ENCODE data around the gene TNNT3.

TNNT3 gene

DNA sequence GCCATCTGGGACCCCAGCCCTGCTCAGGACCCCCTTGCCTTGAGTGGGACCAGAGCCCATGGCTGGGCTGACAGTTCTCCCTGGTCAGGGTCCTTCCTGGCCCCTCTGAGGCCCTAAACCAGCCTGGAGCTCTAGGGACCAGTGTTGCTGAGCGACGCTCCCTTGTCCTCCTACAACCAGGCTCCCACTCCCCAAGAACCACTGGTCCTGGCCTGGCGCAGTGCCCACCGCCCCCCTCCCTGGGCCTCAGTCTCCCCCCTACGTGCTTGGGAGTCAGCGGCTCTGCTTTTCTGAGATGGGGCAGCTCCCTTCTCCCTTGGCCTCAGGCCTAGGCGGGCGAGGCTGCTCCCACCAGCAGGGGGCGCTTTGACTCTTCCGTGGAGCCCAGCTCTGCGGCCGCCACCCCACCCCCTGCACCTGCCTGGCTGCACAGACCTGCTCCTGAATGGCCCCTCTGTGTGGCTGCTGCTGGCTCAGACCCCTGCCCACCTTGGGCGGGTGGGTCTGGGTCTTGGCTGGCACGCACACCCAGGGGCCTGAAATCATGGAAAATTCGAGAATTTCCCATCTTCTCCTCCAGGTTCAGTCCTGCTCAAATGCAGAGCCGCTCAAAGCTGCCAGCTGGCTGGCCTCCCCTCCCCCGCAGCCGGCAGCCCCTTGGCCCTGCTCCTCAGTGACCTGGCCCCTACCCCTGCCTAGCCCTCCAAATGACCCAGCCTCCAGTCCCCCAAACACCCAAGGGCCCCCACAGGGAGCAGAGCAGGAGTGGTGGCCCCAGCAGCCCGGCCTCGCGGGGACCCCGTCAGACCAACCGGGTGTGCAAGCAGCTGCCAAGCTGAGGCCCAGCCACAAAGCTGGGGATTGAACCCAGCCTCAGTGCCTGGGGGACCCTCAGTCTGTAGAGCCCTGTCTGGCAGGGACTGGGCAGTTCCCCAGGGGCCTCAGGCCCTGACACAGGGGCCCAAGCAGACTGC is 37.0 kb upstream of the TNNT3 start:
- TF ChIP-seq TAF1 (IDR thresholded peaks at IDR 0.05; ENCODE audit: low read depth), result no peak
- peak; percentile 57; the same call in 1 of the 2 replicates for TF ChIP-seq YY1 (IDR thresholded peaks at IDR 0.05; ENCODE audit: low read depth)
- TF ChIP-seq RAD21 (IDR thresholded peaks at IDR 0.05; ENCODE audit: low read depth), result peak; percentile 92
- no peak for TF ChIP-seq EP300 (IDR thresholded peaks at IDR 0.05; ENCODE audit: borderline replicate concordance)
- no peak for TF ChIP-seq TEAD4 (IDR thresholded peaks at IDR 0.05)
- TF ChIP-seq TCF12 (IDR thresholded peaks at IDR 0.05; ENCODE audit: low read depth), result no peak
- TF ChIP-seq, protein P1, sequence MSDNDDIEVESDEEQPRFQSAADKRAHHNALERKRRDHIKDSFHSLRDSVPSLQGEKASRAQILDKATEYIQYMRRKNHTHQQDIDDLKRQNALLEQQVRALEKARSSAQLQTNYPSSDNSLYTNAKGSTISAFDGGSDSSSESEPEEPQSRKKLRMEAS (IDR thresholded peaks at IDR 0.05), result peak; percentile 16; the same call in 1 of the 2 replicates
- peak; percentile 25; the same call in 1 of the 2 replicates for TF ChIP-seq NFIC (IDR thresholded peaks at IDR 0.05)

DNA sequence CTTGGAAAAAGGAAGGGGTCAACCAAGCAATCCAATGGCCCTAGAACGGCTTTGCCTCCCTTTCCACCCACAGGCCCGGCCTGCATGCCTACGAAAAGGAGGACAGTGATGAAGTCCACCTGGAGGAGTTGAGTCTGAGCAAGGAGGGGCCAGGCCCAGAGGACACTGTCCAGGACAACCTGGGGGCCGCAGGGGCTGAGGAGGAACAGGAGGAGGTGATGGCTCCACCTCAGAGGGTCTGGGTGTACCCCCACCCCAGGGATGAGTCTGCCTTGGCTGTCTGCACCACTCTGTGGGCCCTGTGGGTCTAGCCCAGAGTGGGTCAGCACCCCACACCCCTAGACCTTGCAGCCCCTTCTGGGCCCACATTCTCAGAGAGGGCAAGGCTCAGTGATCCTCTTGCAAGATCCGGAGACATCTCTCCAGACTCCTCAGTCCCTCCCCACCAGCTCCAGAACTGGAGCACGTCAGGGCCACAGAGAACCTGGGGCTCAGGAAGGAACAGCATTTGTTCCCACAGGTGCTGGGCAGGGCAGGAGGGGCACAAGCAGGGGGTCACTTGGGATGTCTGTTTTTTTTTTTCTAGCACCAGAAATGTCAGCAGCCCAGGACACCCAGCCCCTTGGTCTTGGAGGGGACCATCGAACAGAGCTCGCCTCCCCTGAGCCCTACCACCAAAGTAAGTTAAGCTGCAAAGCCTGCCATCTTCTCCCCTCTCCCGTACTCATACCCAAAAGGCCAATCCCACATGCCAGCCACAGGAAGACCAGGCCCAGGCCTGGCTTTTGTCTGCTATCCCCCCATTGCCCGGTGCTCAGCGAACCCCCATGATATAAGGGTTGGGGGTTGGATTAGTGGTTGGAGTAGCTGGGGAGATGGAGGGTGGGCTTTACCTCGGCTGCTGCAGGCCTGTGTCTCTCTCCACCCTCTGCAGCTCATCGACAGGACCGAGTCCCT is 35.9 kb upstream of the TNNT3 start:
- TF ChIP-seq TEAD4 (IDR thresholded peaks at IDR 0.05), result no peak
- no peak for TF ChIP-seq CREB1 (IDR thresholded peaks at IDR 0.05; ENCODE audit: low read depth)
- no peak for TF ChIP-seq TAF1 (IDR thresholded peaks at IDR 0.05; ENCODE audit: low read depth)
- TF ChIP-seq YY1 (IDR thresholded peaks at IDR 0.05; ENCODE audit: low read depth), result no peak
- no peak for TF ChIP-seq EGR1 (IDR thresholded peaks at IDR 0.05)
- TF ChIP-seq, protein P2, sequence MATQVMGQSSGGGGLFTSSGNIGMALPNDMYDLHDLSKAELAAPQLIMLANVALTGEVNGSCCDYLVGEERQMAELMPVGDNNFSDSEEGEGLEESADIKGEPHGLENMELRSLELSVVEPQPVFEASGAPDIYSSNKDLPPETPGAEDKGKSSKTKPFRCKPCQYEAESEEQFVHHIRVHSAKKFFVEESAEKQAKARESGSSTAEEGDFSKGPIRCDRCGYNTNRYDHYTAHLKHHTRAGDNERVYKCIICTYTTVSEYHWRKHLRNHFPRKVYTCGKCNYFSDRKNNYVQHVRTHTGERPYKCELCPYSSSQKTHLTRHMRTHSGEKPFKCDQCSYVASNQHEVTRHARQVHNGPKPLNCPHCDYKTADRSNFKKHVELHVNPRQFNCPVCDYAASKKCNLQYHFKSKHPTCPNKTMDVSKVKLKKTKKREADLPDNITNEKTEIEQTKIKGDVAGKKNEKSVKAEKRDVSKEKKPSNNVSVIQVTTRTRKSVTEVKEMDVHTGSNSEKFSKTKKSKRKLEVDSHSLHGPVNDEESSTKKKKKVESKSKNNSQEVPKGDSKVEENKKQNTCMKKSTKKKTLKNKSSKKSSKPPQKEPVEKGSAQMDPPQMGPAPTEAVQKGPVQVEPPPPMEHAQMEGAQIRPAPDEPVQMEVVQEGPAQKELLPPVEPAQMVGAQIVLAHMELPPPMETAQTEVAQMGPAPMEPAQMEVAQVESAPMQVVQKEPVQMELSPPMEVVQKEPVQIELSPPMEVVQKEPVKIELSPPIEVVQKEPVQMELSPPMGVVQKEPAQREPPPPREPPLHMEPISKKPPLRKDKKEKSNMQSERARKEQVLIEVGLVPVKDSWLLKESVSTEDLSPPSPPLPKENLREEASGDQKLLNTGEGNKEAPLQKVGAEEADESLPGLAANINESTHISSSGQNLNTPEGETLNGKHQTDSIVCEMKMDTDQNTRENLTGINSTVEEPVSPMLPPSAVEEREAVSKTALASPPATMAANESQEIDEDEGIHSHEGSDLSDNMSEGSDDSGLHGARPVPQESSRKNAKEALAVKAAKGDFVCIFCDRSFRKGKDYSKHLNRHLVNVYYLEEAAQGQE (IDR thresholded peaks at IDR 0.05; ENCODE audit: low read depth), result no peak
- no peak for TF ChIP-seq CEBPB (IDR thresholded peaks at IDR 0.05)
- TF ChIP-seq, protein P3, sequence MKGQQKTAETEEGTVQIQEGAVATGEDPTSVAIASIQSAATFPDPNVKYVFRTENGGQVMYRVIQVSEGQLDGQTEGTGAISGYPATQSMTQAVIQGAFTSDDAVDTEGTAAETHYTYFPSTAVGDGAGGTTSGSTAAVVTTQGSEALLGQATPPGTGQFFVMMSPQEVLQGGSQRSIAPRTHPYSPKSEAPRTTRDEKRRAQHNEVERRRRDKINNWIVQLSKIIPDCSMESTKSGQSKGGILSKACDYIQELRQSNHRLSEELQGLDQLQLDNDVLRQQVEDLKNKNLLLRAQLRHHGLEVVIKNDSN (IDR thresholded peaks at IDR 0.05), result no peak
- TF ChIP-seq EP300 (IDR thresholded peaks at IDR 0.05; ENCODE audit: borderline replicate concordance), result no peak
- no peak for TF ChIP-seq FOXM1 (IDR thresholded peaks at IDR 0.05; ENCODE audit: borderline replicate concordance, low read depth)
- no peak for TF ChIP-seq NFIC (IDR thresholded peaks at IDR 0.05)
- TF ChIP-seq ZBTB7A (IDR thresholded peaks at IDR 0.05; ENCODE audit: low read depth), result no peak
- TF ChIP-seq, protein P1 (IDR thresholded peaks at IDR 0.05), result no peak
- TF ChIP-seq TCF12 (IDR thresholded peaks at IDR 0.05; ENCODE audit: low read depth), result no peak
- TF ChIP-seq RAD21 (IDR thresholded peaks at IDR 0.05; ENCODE audit: low read depth), result no peak

DNA sequence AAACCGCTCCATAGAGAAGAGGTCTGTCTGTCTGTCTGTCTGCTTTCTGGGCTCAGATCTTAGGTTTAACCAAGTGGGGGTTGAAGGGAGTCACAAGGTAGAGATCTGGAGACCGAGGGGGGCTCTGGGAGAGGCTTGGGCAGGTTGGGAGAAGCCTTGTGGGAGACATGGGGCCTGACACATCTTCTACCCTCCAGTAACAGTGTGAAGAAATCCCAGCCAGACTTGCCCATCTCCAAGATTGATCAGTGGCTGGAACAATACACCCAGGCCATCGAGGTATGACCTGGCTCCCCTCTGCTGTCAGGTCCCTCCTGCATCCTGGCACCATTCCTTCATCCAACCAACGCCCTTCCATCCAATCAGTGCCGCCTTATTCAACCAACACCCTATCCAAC is 35.2 kb upstream of the TNNT3 start:
- TF ChIP-seq, protein P2 (IDR thresholded peaks at IDR 0.05; ENCODE audit: low read depth), result no peak
- TF ChIP-seq ZBTB7A (IDR thresholded peaks at IDR 0.05; ENCODE audit: low read depth), result no peak
- TF ChIP-seq FOXM1 (IDR thresholded peaks at IDR 0.05; ENCODE audit: borderline replicate concordance, low read depth), result no peak
- TF ChIP-seq RAD21 (IDR thresholded peaks at IDR 0.05; ENCODE audit: low read depth), result no peak
- TF ChIP-seq, protein P3 (IDR thresholded peaks at IDR 0.05), result no peak
- TF ChIP-seq TCF12 (IDR thresholded peaks at IDR 0.05; ENCODE audit: low read depth), result no peak
- TF ChIP-seq NFIC (IDR thresholded peaks at IDR 0.05), result no peak
- TF ChIP-seq, protein P1 (IDR thresholded peaks at IDR 0.05), result no peak
- no peak for TF ChIP-seq CEBPB (IDR thresholded peaks at IDR 0.05)
- TF ChIP-seq EP300 (IDR thresholded peaks at IDR 0.05; ENCODE audit: borderline replicate concordance), result no peak
- TF ChIP-seq YY1 (IDR thresholded peaks at IDR 0.05; ENCODE audit: low read depth), result no peak
- TF ChIP-seq TAF1 (IDR thresholded peaks at IDR 0.05; ENCODE audit: low read depth), result no peak
- TF ChIP-seq EGR1 (IDR thresholded peaks at IDR 0.05), result no peak
- TF ChIP-seq CREB1 (IDR thresholded peaks at IDR 0.05; ENCODE audit: low read depth), result no peak
